HCT116 (cell line): ENCODE results near the gene SMAP2. TPM values are rescaled to one million over a fixed set of nuclear protein-coding genes. Genes with fewer than 3 reads are reported as not detected.

ENCODE experiments used
- ATAC-seq: fragments of 200-7000 bp; cut with Tn5 transposase; 2 replicates; pipeline ENCODE4 v1.9.1; 2020; ENCODE audit warnings: mild to moderate bottlenecking, moderate library complexity
- BruUV-seq: library from RNA; stranded (reverse); fragments of 400-500 nt; replicated peaks from 2 replicates; lab custom pipeline; 2021; lab: Mats Ljungman, UMichigan
- CTCF ChIA-PET: fragments of 300-600 bp; sonication (Branson Sonifier 250); formaldehyde crosslinking; loops from one replicate; lab custom pipeline; 2021; ENCODE audit warnings: antibody characterized with exemption; lab: Charles Lee
- POLR2A ChIA-PET: fragments of 300-600, 350-600 bp; sonication (Branson Sonifier 250); formaldehyde crosslinking; loops from one replicate; lab custom pipeline; 2021; ENCODE audit warnings: antibody characterized with exemption; lab: Charles Lee
- RAD21 ChIA-PET, 2 experiments: fragments of 300-600 bp; sonication (Branson Sonifier 250); formaldehyde crosslinking; loops; one replicate each; lab custom pipeline; 2023; ENCODE audit warnings: low total read pairs in 2 of 2; ENCODE audit not compliant: uncharacterized antibody in 2 of 2, unreplicated experiment in 2 of 2, low non-redundant PET in 1 of 2; lab: Charles Lee
- DNase-seq: peaks from one replicate; pipeline ENCODE4 v3.0.0-alpha.2; 2010; ENCODE audit warnings: low read depth, low spot score
- H2AFZ ChIP-seq: fragments of 200-600 bp; shearing (Covaris generic), sonication (generic); 2 replicates; pipeline ENCODE4 v1.6.1; 2017; ENCODE audit warnings: low read depth, mixed run types, mixed read lengths, antibody characterized with exemption, low read length; ENCODE audit not compliant: poor library complexity, severe bottlenecking
- H3K27ac ChIP-seq: 2 replicates; pipeline ENCODE4 v1.5.1; 2012; ENCODE audit warnings: low read depth, low read length
- H3K27me3 ChIP-seq: fragments of 200-600 bp; sonication (generic); 2 replicates; pipeline ENCODE4 v1.6.1; 2016; ENCODE audit warnings: mixed run types, low read length, mixed read lengths; ENCODE audit not compliant: insufficient read depth
- H3K36me3 ChIP-seq, 2 experiments: fragments of 200-500 bp in 1 of 2; fragments of 200-600 bp in 1 of 2; sonication (Bioruptor generic) in 1 of 2; sonication (generic) in 1 of 2; 2 replicates each; pipeline versions ENCODE4 v1.5.1 to v1.6.1; 2014 to 2016; ENCODE audit warnings: low read length in 2 of 2, inconsistent platforms in 1 of 2, mixed read lengths in 1 of 2, mixed run types in 1 of 2; ENCODE audit not compliant: insufficient read depth in 2 of 2, control insufficient read depth in 1 of 2
- H3K4me1 ChIP-seq, 2 experiments: fragments of 200-600 bp in 1 of 2; sonication (generic) in 1 of 2; 2 replicates each; pipeline versions ENCODE4 v1.5.1 to v1.6.1; 2012 to 2017; ENCODE audit warnings: low read length in 2 of 2, inconsistent platforms in 1 of 2, mild to moderate bottlenecking in 1 of 2, mixed read lengths in 1 of 2, mixed run types in 1 of 2, moderate library complexity in 1 of 2; ENCODE audit not compliant: insufficient read depth in 2 of 2, control insufficient read depth in 1 of 2
- H3K4me2 ChIP-seq: fragments of 200-600 bp; sonication (generic); 2 replicates; pipeline ENCODE4 v1.6.1; 2017; ENCODE audit warnings: mixed run types, low read length, mixed read lengths
- H3K4me3 ChIP-seq, 2 experiments: fragments of 200-600 bp in 1 of 2; sonication (generic) in 1 of 2; replicated peaks in 1 of 2; 2 replicates each; pipeline ENCODE4 v1.5.1; 2011 to 2016; ENCODE audit warnings: low read length in 2 of 2, control low read depth in 1 of 2, low read depth in 1 of 2, mild to moderate bottlenecking in 1 of 2, mixed read lengths in 1 of 2, mixed run types in 1 of 2
- H3K79me2 ChIP-seq: fragments of 200-600 bp; sonication (generic); 2 replicates; pipeline ENCODE4 v1.6.1; 2017; ENCODE audit warnings: mild to moderate bottlenecking, mixed run types, low read length, moderate library complexity, mixed read lengths; ENCODE audit not compliant: insufficient read depth
- H3K9ac ChIP-seq: fragments of 200-600 bp; sonication (generic); 2 replicates; pipeline ENCODE4 v1.6.1; 2016; ENCODE audit warnings: low read length, mixed read lengths
- H3K9me2 ChIP-seq: fragments of 200-600 bp; sonication (generic), shearing (Covaris generic); 2 replicates; pipeline ENCODE4 v1.6.1; 2017; ENCODE audit warnings: mixed run types, mild to moderate bottlenecking, moderate library complexity; ENCODE audit not compliant: insufficient read depth
- H3K9me3 ChIP-seq, 2 experiments: fragments of 200-500 bp in 1 of 2; fragments of 200-600 bp in 1 of 2; sonication (Bioruptor generic) in 1 of 2; sonication (generic) in 1 of 2; 2 replicates each; pipeline ENCODE4 v1.6.1; 2014 to 2017; ENCODE audit warnings: low read length in 2 of 2, mixed read lengths in 2 of 2, inconsistent platforms in 1 of 2, low read depth in 1 of 2, mild to moderate bottlenecking in 1 of 2, mixed run types in 1 of 2, moderate library complexity in 1 of 2; ENCODE audit not compliant: control insufficient read depth in 1 of 2, insufficient read depth in 1 of 2
- H4K20me1 ChIP-seq: fragments of 200-600 bp; sonication (generic), shearing (Covaris generic); 2 replicates; pipeline ENCODE4 v1.6.1; 2017; ENCODE audit warnings: mixed run types, mild to moderate bottlenecking, moderate library complexity; ENCODE audit not compliant: insufficient read depth
- EGR1 ChIP-seq: IDR thresholded peaks from 2 replicates; pipeline ENCODE4 v1.6.1; 2012; ENCODE audit warnings: low read depth
- ELF1 ChIP-seq: IDR thresholded peaks from 2 replicates; pipeline ENCODE4 v1.6.1; 2012; ENCODE audit warnings: low read depth, borderline replicate concordance
- EZH2 ChIP-seq: fragments of 200-600 bp; sonication (generic); IDR thresholded peaks from 2 replicates; pipeline ENCODE4 v1.6.1; 2017; ENCODE audit warnings: antibody characterized with exemption, mixed run types
- EZH2phosphoT487 ChIP-seq: fragments of 200-600 bp; IDR thresholded peaks from 2 replicates; pipeline ENCODE4 v1.6.1; 2018; ENCODE audit warnings: antibody characterized with exemption, borderline replicate concordance
- FOSL1 ChIP-seq: IDR thresholded peaks from 2 replicates; pipeline ENCODE4 v1.6.1; 2012; ENCODE audit warnings: low read depth
- POLR2A ChIP-seq: IDR thresholded peaks from 2 replicates; pipeline ENCODE4 v1.7.0; 2011; ENCODE audit warnings: borderline replicate concordance; ENCODE audit not compliant: insufficient read depth, insufficient read length; ENCODE audit errors: extremely low read depth
- RAD21 ChIP-seq: IDR thresholded peaks from 2 replicates; pipeline ENCODE4 v1.6.1; 2012; ENCODE audit warnings: low read depth, mild to moderate bottlenecking
- SIN3A ChIP-seq: IDR thresholded peaks from 2 replicates; pipeline ENCODE4 v1.6.1; 2012; ENCODE audit warnings: low read depth
- SP1 ChIP-seq: IDR thresholded peaks from 2 replicates; pipeline ENCODE4 v1.6.1; 2012; ENCODE audit warnings: low read depth
- SRF ChIP-seq: IDR thresholded peaks from 2 replicates; pipeline ENCODE4 v1.6.1; 2012; ENCODE audit warnings: low read depth
- TCF7L2 ChIP-seq: IDR thresholded peaks from 2 replicates; pipeline ENCODE4 v1.7.0; 2011; ENCODE audit warnings: borderline replicate concordance, inconsistent platforms; ENCODE audit not compliant: insufficient read depth, insufficient read length; ENCODE audit errors: extremely low read depth
- intact Hi-C: fragments of 100-400 bp; cut with micrococcal nuclease; formaldehyde crosslinking; loops from 2 replicates; pipeline ENCODE4 v1.10.0; 2022
- total RNA-seq: library from RNA; stranded (reverse); gene quantifications from one replicate; pipeline ENCODE4 v1.2.1, GENCODE V29; 2021; ENCODE audit not compliant: unreplicated experiment
- TF ChIP-seq, protein P1 (sequence below): IDR thresholded peaks from 2 replicates; pipeline ENCODE4 v1.6.1; 2012
- TF ChIP-seq, protein P2 (sequence below): IDR thresholded peaks from 2 replicates; pipeline ENCODE4 v1.6.1; 2012
- TF ChIP-seq, protein P3 (sequence below): IDR thresholded peaks from 2 replicates; pipeline ENCODE4 v1.6.1; 2011; ENCODE audit warnings: mild to moderate bottlenecking, low read length, moderate library complexity; ENCODE audit not compliant: insufficient replicate concordance; ENCODE audit errors: extremely low read depth

The SMAP2 gene
- total RNA-seq, 1 experiment from 2014 or later = 16.4 TPM

DNA sequence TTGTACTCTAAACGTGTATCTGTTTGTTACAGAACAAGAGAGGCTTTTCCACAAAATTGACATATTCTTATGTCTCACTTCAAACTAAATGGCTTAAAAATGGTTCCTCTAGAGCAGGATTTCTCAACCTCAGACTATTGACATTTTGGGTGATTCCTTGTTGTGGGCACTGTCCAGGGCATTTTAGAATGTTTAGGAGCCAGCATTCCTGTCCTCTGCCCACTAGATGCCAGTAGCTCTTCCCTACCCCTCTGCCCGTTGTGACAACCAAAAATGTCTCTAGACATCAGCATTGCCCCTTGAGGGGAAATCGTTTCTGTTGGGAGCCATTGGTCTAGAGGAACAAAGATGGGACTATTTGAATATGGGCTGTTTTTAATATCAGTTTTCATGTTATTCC is 17.3 kb downstream of the SMAP2 start:
- DNase-seq (no peak), ATAC-seq (no peak)
- Histone ChIP-seq H2AFZ (no peak overlapping the region), H3K4me3 (no peak overlapping the region), H3K9ac (no peak overlapping the region), H3K79me2 (no peaks in the 10 kb centered on the region), H3K36me3 (no peaks in the 10 kb centered on the region), H3K27me3 (no peaks in the 10 kb centered on the region), H3K4me2 (no peak overlapping the region), H3K9me2 (no peaks in the 10 kb centered on the region), H3K27ac (no peak overlapping the region), H3K9me3 (no peaks in the 10 kb centered on the region), H3K4me1 (no peaks in the 10 kb centered on the region), H4K20me1 (no peaks in the 10 kb centered on the region)
- CTCF ChIA-PET = no interaction called here
- POLR2A ChIA-PET = no interaction called here
- RAD21 ChIA-PET = no interaction called here
- TF ChIP-seq, protein P1, sequence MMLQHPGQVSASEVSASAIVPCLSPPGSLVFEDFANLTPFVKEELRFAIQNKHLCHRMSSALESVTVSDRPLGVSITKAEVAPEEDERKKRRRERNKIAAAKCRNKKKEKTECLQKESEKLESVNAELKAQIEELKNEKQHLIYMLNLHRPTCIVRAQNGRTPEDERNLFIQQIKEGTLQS = no peak
- TF ChIP-seq EZH2 (no peak), RAD21 (no peak), FOSL1 (no peak), ELF1 (no peak)
- TF ChIP-seq, protein P2, sequence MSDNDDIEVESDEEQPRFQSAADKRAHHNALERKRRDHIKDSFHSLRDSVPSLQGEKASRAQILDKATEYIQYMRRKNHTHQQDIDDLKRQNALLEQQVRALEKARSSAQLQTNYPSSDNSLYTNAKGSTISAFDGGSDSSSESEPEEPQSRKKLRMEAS = no peak
- TF ChIP-seq, protein P3, sequence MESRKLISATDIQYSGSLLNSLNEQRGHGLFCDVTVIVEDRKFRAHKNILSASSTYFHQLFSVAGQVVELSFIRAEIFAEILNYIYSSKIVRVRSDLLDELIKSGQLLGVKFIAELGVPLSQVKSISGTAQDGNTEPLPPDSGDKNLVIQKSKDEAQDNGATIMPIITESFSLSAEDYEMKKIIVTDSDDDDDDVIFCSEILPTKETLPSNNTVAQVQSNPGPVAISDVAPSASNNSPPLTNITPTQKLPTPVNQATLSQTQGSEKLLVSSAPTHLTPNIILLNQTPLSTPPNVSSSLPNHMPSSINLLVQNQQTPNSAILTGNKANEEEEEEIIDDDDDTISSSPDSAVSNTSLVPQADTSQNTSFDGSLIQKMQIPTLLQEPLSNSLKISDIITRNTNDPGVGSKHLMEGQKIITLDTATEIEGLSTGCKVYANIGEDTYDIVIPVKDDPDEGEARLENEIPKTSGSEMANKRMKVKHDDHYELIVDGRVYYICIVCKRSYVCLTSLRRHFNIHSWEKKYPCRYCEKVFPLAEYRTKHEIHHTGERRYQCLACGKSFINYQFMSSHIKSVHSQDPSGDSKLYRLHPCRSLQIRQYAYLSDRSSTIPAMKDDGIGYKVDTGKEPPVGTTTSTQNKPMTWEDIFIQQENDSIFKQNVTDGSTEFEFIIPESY = no peak
- BruUV-seq = no TSS peak
- intact Hi-C loops = no loop called here

DNA sequence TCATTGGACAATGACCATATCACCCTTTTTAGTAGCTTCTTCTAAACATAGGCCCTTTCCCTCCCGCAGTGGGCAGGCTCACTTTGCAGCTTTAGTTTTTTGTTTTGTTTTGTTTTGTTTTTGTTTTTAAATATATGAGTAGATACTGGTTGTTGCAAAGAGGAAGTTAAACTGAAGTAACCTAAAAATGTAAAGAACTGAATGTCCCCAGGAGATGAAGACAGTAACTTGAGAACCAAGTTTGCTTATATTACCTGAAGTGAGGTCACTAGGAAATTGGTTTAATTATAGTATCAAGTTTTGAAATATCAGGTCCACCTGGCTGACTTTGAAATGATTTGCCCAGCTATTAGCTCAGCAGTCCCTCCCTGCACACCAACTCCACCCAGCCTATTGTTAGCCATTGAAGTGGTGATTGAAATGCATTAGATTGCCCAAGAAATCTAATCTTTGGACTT is 18.2 kb downstream of the SMAP2 start:
- Histone ChIP-seq H3K79me2 (no peaks in the 10 kb centered on the region), H3K27me3 (no peaks in the 10 kb centered on the region), H3K36me3 (no peaks in the 10 kb centered on the region), H3K4me3 (no peak overlapping the region), H3K4me1 (no peaks in the 10 kb centered on the region), H3K9me2 (no peaks in the 10 kb centered on the region), H4K20me1 (no peaks in the 10 kb centered on the region), H3K9me3 (no peaks in the 10 kb centered on the region), H3K4me2 (no peak overlapping the region), H2AFZ (no peak overlapping the region)
- DNase-seq (no peak), ATAC-seq (no peak)
- intact Hi-C loops = no loop called here
- ChIA-PET RAD21 (no interaction called here), CTCF (interaction anchor here (1.6 kb wide), 1 partner anchor 13 kb away, joined by 5 read pairs; no protein-coding TSS in a partner anchor)
- no TSS peak for BruUV-seq
- no peak for TF ChIP-seq RAD21
- TF ChIP-seq SIN3A = no peak
- TF ChIP-seq SP1 = no peak
- TF ChIP-seq TCF7L2 = no peak
- no peak for TF ChIP-seq POLR2A
- TF ChIP-seq EGR1 = no peak
- TF ChIP-seq ELF1 = no peak
- no peak for TF ChIP-seq SRF
- no peak for TF ChIP-seq EZH2phosphoT487
- TF ChIP-seq, all 23 proteins: peak for 0
- no peak overlapping the region for H3K27ac ChIP-seq
- POLR2A ChIA-PET = no interaction called here
- H3K9ac ChIP-seq = no peak overlapping the region
